ENCODE results near the gene SORBS1.

- TF ChIP-seq CTCF (IDR thresholded peaks at IDR 0.05) (no peak), POLR2AphosphoS5 (IDR thresholded peaks at IDR 0.05) (peak; percentile 35 to 78 (median 72)), POLR2A (IDR thresholded peaks at IDR 0.05) (no peak), EP300 (IDR thresholded peaks at IDR 0.05; ENCODE audit: low read depth) (no peak)
Observed at GRCh38 chr10:95308389-95309302, 252.5 kb downstream of the SORBS1 start.
